ENCODE measurements around the gene NXF1. TPM values are rescaled to one million over a fixed set of nuclear protein-coding genes. Genes with fewer than 3 reads are reported as not detected.

The NXF1 gene
- total and polyA plus RNA-seq, 10 of the 15 experiments (the other 5 are each of a cell fraction or from before 2014, with no cell fraction given) = 20.7 to 84.9 (median 40.6) TPM

- TF ChIP-seq CBX5 (IDR thresholded peaks at IDR 0.05; ENCODE audit: low read depth) = no peak
- TF ChIP-seq GABPA (IDR thresholded peaks at IDR 0.05; ENCODE audit: low read depth) = no peak; the same call in 1 of the 2 replicates
- peak; percentile 50; the same call in 1 of the 2 replicates for TF ChIP-seq ZBTB40 (IDR thresholded peaks at IDR 0.05; ENCODE audit: borderline replicate concordance)
- no peak for TF ChIP-seq TCF7 (IDR thresholded peaks at IDR 0.05; ENCODE audit: borderline replicate concordance)
- TF ChIP-seq ZNF207 (IDR thresholded peaks at IDR 0.05; ENCODE audit: borderline replicate concordance) = no peak
- TF ChIP-seq ATF2 (IDR thresholded peaks at IDR 0.05; ENCODE audit: low read length) = no peak
- TF ChIP-seq CHD2 (IDR thresholded peaks at IDR 0.05; ENCODE audit: borderline replicate concordance, low read depth, low read length) = no peak
- TF ChIP-seq SPI1 (IDR thresholded peaks at IDR 0.05; ENCODE audit: borderline replicate concordance, insufficient read depth, low read depth, low read length) = no peak
- no peak for TF ChIP-seq PRDM15 (CRISPR knock-in tag; IDR thresholded peaks at IDR 0.05)
- peak; percentile 32; the same call in 1 of the 2 replicates for TF ChIP-seq TAF1 (IDR thresholded peaks at IDR 0.05; ENCODE audit: borderline replicate concordance, low read depth, low read length)
- TF ChIP-seq ATF3 (IDR thresholded peaks at IDR 0.05; ENCODE audit: borderline replicate concordance, extremely low read depth, low read depth, low read length) = peak; percentile 75; the same call in 1 of the 2 replicates
- TF ChIP-seq CTCF (IDR thresholded peaks at IDR 0.05 in 2 of 3, conservative IDR thresholded peaks at IDR 0.05 in 1 of 3; ENCODE audit: control insufficient read depth in 2 of 3, extremely low read depth in 1 of 3, insufficient read depth in 1 of 3, low read depth in 3 of 3, low read length in 3 of 3) = no peak
These were observed 33.9 kb downstream of the NXF1 start, which contains the start of gene TAF6L (continued) for GRCh38 chr11:62771144-62772021.
